HepG2 (cell line): Measurements from ENCODE around the gene POLRMT. TPM values are rescaled to one million over a fixed set of nuclear protein-coding genes. Genes with fewer than 3 reads are reported as not detected.

Source experiments
- CREB3 ChIP-seq: sonication (generic); formaldehyde crosslinking; IDR thresholded peaks from 2 replicates; pipeline ENCODE4 v1.5.0; 2020; ENCODE audit warnings: missing genetic modification reagents
- FOXA3 ChIP-seq: IDR thresholded peaks from 2 replicates; pipeline ENCODE4 v1.6.1; 2016; ENCODE audit warnings: missing genetic modification reagents, missing compliant biosample characterization
- GATA4 ChIP-seq: sonication (generic); IDR thresholded peaks from 2 replicates; pipeline ENCODE4 v1.6.1; 2016; ENCODE audit warnings: antibody characterized with exemption, low read depth, borderline replicate concordance
- GLI4 ChIP-seq: sonication (generic); formaldehyde crosslinking; IDR thresholded peaks from 2 replicates; pipeline ENCODE4 v1.5.1; 2020; ENCODE audit warnings: missing genetic modification reagents, mild to moderate bottlenecking, moderate library complexity, borderline replicate concordance
- GTF2F1 ChIP-seq: fragments of 150-350 bp; IDR thresholded peaks from 2 replicates; pipeline ENCODE4 v1.6.1; 2014; ENCODE audit warnings: low read length
- IRX3 ChIP-seq: sonication (generic); formaldehyde crosslinking; IDR thresholded peaks from 2 replicates; pipeline ENCODE4 v1.8.1; 2023; ENCODE audit warnings: mild to moderate bottlenecking, low read depth, missing genetic modification reagents, borderline replicate concordance
- LCORL ChIP-seq, 2 experiments: fragments of 450-650 bp in 1 of 2; sonication (generic) in 1 of 2; formaldehyde crosslinking in 1 of 2; IDR thresholded peaks; 2 replicates each; pipeline versions ENCODE4 v1.5.0 to v1.6.1; 2017 to 2020; ENCODE audit warnings: antibody characterized with exemption in 1 of 2, missing genetic modification reagents in 1 of 2
- MEIS2 ChIP-seq: sonication (generic); formaldehyde crosslinking; IDR thresholded peaks from 2 replicates; pipeline ENCODE4 v1.9.0; 2021; ENCODE audit warnings: mild to moderate bottlenecking, missing genetic modification reagents
- MTF2 ChIP-seq: sonication (generic); formaldehyde crosslinking; IDR thresholded peaks from 2 replicates; pipeline ENCODE4 v1.5.0; 2020; ENCODE audit warnings: missing genetic modification reagents, borderline replicate concordance
- PHF8 ChIP-seq: sonication (generic); formaldehyde crosslinking; IDR thresholded peaks from 2 replicates; pipeline ENCODE4 v1.5.0; 2020; ENCODE audit warnings: missing genetic modification reagents
- RBFOX2 ChIP-seq: fragments of 200-400 bp; formaldehyde crosslinking; IDR thresholded peaks from 2 replicates; pipeline ENCODE4 v1.6.1; 2017; ENCODE audit warnings: low read depth, mild to moderate bottlenecking, low read length
- RBM22 ChIP-seq: fragments of 200-400 bp; formaldehyde crosslinking; optimal IDR thresholded peaks from 2 replicates; pipeline ENCODE3; 2017; ENCODE audit warnings: mild to moderate bottlenecking, low read length, moderate library complexity
- RBM39 ChIP-seq: fragments of 200-400 bp; formaldehyde crosslinking; IDR thresholded peaks from one replicate; pipeline ENCODE4 v1.6.1; 2018; ENCODE audit warnings: antibody characterized with exemption, mild to moderate bottlenecking, low read depth, low read length; ENCODE audit not compliant: poor library complexity, severe bottlenecking
- RNF2 ChIP-seq: fragments of 450-650 bp; conservative IDR thresholded peaks from 2 replicates; pipeline ENCODE4 v1.6.1; 2016; ENCODE audit warnings: low read depth
- TAF15 ChIP-seq: fragments of 200-400 bp; formaldehyde crosslinking; IDR thresholded peaks from one replicate; pipeline ENCODE4 v1.6.1; 2018; ENCODE audit warnings: mild to moderate bottlenecking, low read depth, low read length; ENCODE audit not compliant: poor library complexity, severe bottlenecking
- UBTF ChIP-seq: sonication (generic); formaldehyde crosslinking; IDR thresholded peaks from 2 replicates; pipeline ENCODE4 v1.4.0; 2020; ENCODE audit warnings: mild to moderate bottlenecking, missing genetic modification reagents
- ZBTB33 ChIP-seq: sonication (generic); formaldehyde crosslinking; IDR thresholded peaks from 2 replicates; pipeline ENCODE4 v1.4.0; 2020; ENCODE audit warnings: missing genetic modification reagents
- ZNF484 ChIP-seq: sonication (generic); formaldehyde crosslinking; IDR thresholded peaks from 2 replicates; pipeline ENCODE4 v1.5.1; 2020; ENCODE audit warnings: mild to moderate bottlenecking, low read depth, missing genetic modification reagents, borderline replicate concordance
- ZNF792 ChIP-seq: IDR thresholded peaks from 2 replicates; pipeline ENCODE4 v1.6.1; 2016
- ZSCAN20 ChIP-seq: sonication (generic); formaldehyde crosslinking; IDR thresholded peaks from 2 replicates; pipeline ENCODE4 v1.4.0; 2020; ENCODE audit warnings: missing genetic modification reagents, mild to moderate bottlenecking, borderline replicate concordance
- polyA plus RNA-seq, 8 experiments: library from polyadenylated mRNA; depleted of rRNA in 3 of 8; stranded (reverse) in 7 of 8; unstranded in 1 of 8; fragments of >200 nt; fragmentation: Illumina TruSeq in 4 of 8; extraction: Trizol in 4 of 8; gene quantifications; 2 replicates each; pipeline versions ENCODE4 v1.2.1 to v1.2.3, GENCODE V29; 2011 to 2016; ENCODE audit warnings: low read depth in 4 of 8, missing spikeins in 1 of 8, mixed read lengths in 1 of 8; ENCODE audit not compliant: insufficient read depth in 1 of 8
- total RNA-seq, 5 experiments: library from RNA; depleted of rRNA; stranded (reverse); fragments of >200 nt; fragmentation: Illumina TruSeq; extraction: Trizol; gene quantifications; 2 replicates each; pipeline ENCODE4 v1.2.3, GENCODE V29; 2016; ENCODE audit warnings: low read depth in 1 of 5
- TF ChIP-seq, protein P1 (sequence below): sonication (generic); formaldehyde crosslinking; IDR thresholded peaks from 2 replicates; pipeline ENCODE4 v1.8.1; 2023; ENCODE audit warnings: mild to moderate bottlenecking, inconsistent platforms, moderate library complexity, missing genetic modification reagents, borderline replicate concordance

The POLRMT gene
- total and polyA plus RNA-seq, 2 of the 13 experiments (the other 11 are each of a cell fraction or from before 2014, with no cell fraction given), result 78.0 to 101 TPM

DNA sequence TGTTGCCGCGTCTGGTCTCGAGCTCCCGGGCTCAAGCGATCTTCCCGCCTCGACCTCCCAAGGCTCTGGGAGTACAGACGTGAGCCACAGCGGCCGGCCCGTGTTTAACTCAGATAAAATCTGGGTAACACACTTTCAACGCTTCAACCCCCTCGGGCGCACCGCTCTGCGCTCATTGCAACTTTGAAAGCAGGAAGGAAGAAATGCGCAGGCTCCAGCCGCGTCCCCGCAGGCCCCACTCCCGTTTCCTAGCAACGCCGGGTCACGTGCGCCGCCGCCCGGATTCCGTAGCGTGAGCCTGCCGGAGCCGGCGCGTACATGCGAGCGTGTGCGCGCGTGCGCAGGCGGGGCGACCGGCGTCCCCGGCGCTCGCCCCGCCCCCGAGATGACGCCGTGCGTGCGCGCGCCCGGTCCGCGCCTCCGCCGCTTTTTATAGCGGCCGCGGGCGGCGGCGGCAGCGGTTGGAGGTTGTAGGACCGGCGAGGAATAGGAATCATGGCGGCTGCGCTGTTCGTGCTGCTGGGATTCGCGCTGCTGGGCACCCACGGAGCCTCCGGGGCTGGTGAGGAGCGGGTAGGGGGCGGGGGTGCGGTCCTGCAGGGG, 61.1 kb downstream of the POLRMT start, which contains the start of gene BSG (continued):
- peak; percentile 14; the same call in 1 of the 2 replicates for TF ChIP-seq FOXA3
- no peak for TF ChIP-seq ZNF484
- TF ChIP-seq CREB3 (CRISPR knock-in tag), result peak; percentile 63; the same call in 1 of the 2 replicates
- no peak for TF ChIP-seq IRX3 (CRISPR knock-in tag)
- TF ChIP-seq RNF2, result 0 out of 2 replicates have a peak, but pooled peaks have one; percentile 21
- peak; percentile 55 for TF ChIP-seq MEIS2 (CRISPR knock-in tag)
- no peak for TF ChIP-seq RBM22
- no peak for TF ChIP-seq LCORL (IDR thresholded peaks at IDR 0.05)
- TF ChIP-seq LCORL (CRISPR knock-in tag; IDR thresholded peaks at IDR 0.05), result peak; percentile 71; the same call in 1 of the 2 replicates
- no peak for TF ChIP-seq ZBTB33 (CRISPR knock-in tag)
- peak; percentile 27 for TF ChIP-seq TAF15
- peak; percentile 11; the same call in 1 of the 2 replicates for TF ChIP-seq MTF2 (CRISPR knock-in tag)
- TF ChIP-seq ZSCAN20 (CRISPR knock-in tag), result 0 out of 2 replicates have a peak, but pooled peaks have one; percentile 55
- TF ChIP-seq, protein P1, sequence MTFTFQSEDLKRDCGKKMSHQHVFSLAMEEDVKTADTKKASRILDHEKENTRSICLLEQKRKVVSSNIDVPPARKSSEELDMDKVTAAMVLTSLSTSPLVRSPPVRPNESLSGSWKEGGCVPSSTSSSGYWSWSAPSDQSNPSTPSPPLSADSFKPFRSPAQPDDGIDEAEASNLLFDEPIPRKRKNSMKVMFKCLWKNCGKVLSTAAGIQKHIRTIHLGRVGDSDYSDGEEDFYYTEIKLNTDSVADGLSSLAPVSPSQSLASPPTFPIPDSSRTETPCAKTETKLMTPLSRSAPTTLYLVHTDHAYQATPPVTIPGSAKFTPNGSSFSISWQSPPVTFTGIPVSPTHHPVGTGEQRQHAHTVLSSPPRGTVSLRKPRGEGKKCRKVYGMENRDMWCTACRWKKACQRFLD (CRISPR knock-in tag), result no peak
- no peak for TF ChIP-seq GTF2F1
- peak; percentile 73 for TF ChIP-seq PHF8
- peak; percentile 73 for TF ChIP-seq UBTF (CRISPR knock-in tag)
- no peak for TF ChIP-seq GATA4
- TF ChIP-seq ZNF792 (CRISPR knock-in tag), result 0 out of 2 replicates have a peak, but pooled peaks have one; percentile 42
- TF ChIP-seq RBFOX2, result peak; percentile 97
- TF ChIP-seq GLI4 (CRISPR knock-in tag), result no peak
- TF ChIP-seq RBM39, result no peak
